Right ventricle myocardium superior (tissue), 1 donor: ENCODE results near the gene UBE2E2. TPM values are rescaled to one million over a fixed set of nuclear protein-coding genes. Genes with fewer than 3 reads are reported as not detected.
"Not testable (repeated sequence)": the region's sequence is repeated elsewhere in the genome, so short reads cannot be mapped to it uniquely, and the experiment has no call there.

Source experiments
- ATAC-seq: fragments of 200-7000 bp; cut with Tn5 transposase; one replicate; pipeline ENCODE4 v1.9.1; 2020; ENCODE audit warnings: mild to moderate bottlenecking; ENCODE audit not compliant: poor library complexity
- DNase-seq: peaks from one replicate; pipeline ENCODE4 v3.0.0-alpha.2; 2020
- intact Hi-C: fragments of 100-400 bp; cut with DNase I; formaldehyde crosslinking; loops from one replicate; pipeline ENCODE4 v1.11.2; 2022
- total RNA-seq: library from RNA; stranded (reverse); fragmentation: NEBNext Ultra II Directional; extraction: Animal tissue kit (Norgen Biotek cat#: 25700); gene quantifications from one replicate; pipeline ENCODE4 v1.2.1, GENCODE V29; 2021
- donor health status: DM: no; HTN: yes; CAD: no; lungs with severe emphysema.

The UBE2E2 gene
- total RNA-seq, 1 donor from 2014 or later: 37.4 TPM

DNA sequence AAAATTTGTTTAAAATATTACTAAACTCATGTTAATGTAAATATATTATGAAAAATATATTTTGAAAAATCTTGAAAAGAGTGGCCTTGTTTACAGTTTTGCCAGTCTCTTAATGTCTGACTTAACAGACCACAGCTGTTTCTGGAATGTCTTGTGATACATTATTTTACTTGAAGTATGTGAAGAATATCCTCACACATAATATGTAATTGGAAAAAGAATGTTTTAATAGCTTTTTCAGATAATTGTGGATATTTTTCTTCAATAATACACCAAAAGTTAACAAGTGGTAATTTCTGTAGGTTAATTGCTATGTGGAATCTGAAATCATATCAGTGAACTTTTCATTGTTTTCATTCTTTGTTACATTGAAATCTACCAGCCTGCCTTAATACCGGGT lies 101.3 kb downstream of the UBE2E2 start:
- DNase-seq: no peak
- intact Hi-C loops: no loop called here
- ATAC-seq: no peak

DNA sequence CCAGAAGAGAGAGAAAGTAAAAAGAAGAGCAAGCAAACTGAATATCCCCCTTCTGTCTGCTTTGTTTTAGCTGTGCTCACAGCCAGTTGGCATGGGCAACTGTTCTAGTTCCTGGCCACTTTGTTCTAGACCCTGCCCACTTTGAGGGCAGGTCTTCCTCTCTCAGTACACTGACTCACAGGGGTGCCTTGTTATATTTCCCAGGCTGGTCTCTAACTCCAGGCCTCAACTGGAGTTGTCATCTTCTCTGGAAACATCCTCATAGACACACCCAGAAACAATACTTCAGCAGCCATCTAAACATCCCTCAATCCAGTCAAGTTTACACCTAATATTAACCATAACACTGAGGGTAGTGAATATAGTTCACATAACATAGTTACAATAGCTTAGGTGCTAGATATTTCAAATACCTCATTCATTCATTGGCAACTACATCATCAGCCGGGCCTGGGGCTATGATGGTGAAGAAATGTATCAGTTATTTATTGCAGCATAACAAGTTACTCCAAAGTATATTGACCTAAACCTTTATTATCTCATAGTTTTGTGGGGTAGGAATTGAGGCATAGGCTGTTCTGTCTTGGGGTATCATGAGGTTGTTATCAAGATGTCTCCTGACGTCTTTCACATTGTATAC lies 106.0 kb downstream of the UBE2E2 start:
- intact Hi-C loops: no loop called here
- ATAC-seq: no peak

DNA sequence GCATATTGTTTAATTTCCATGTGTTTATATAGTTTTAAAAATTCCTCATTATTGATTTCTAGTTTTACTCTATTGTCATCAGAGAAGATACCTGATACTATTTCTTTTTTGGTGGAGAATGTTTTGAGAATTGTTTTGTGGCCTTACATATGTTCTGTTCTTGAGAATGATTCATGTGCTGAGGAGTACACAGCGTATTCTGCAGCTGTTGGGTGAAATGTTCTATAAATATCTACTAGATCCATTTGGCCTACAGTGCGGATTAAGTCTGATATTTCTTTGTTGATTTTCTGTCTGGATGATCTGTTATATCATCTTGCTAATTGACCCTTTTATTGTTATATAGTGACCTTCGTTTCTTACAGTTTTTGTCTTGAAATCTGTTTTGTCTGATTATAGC lies 109.7 kb downstream of the UBE2E2 start:
- no peak for DNase-seq
- peak; percentile 80 for ATAC-seq
- intact Hi-C loops: no loop called here

More for the DNA sequence above, 106.0 kb downstream of the UBE2E2 start:
- no peak for DNase-seq

DNA sequence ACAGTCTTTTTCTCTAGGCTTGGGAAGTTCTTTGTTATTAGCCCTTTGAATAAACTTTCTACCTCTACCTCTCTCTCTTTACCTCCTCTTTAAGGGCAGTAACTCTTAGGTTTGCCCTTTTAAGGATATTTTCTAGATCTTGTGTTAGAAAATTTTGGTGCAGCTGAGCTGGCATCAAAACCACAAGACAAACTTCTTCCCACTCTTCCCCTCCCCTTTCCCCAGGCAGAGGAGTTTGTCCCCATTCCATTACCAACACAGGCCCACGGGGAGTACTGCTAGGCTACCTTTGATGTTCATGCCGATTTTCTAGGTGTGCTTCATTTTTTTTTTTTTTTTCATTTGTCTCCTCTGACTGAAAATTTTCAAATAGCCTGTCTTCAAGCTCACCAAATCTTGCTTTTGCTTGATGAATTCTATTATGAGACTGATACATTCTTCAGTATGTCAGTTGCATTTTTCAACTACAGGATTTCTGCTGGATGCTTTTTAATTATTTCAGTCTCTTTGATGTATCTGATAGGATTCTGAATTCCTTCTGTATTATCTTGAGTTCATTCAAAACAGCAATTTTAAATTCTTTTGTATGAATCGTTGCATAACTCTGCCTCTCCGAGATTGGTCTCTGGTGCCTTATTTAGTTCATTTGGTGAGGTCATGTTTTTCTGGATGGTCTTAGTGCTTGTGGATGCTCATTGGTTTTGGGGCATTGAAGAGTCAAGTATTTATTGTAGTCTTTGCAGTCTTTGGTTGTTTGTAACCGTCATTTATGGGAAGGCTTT lies 112.0 kb downstream of the UBE2E2 start:
- intact Hi-C loops: no loop called here
- ATAC-seq (no peak), DNase-seq (no peak)

DNA sequence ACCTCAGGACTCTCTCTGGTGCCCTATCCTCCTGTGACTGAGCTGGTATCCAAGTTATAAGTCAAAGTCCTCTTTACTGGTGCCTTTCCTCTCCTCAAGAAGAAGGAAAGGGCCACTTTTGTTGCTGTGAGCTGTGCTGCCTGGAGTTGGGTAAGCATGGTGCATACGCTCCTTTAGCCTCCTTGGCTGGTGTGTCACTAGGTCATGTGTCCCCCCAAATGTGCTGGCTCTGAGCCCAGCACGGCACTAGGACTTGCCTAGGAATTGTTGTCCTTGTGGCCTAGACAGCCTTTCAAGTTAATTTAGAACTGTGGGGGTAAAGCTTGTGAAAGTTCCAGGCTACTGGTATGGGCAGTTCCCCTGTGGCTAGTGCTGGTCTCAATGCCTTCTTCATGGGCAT lies 113.8 kb downstream of the UBE2E2 start:
- no peak for ATAC-seq
- DNase-seq: peak; percentile 41
- intact Hi-C loops: no loop called here

DNA sequence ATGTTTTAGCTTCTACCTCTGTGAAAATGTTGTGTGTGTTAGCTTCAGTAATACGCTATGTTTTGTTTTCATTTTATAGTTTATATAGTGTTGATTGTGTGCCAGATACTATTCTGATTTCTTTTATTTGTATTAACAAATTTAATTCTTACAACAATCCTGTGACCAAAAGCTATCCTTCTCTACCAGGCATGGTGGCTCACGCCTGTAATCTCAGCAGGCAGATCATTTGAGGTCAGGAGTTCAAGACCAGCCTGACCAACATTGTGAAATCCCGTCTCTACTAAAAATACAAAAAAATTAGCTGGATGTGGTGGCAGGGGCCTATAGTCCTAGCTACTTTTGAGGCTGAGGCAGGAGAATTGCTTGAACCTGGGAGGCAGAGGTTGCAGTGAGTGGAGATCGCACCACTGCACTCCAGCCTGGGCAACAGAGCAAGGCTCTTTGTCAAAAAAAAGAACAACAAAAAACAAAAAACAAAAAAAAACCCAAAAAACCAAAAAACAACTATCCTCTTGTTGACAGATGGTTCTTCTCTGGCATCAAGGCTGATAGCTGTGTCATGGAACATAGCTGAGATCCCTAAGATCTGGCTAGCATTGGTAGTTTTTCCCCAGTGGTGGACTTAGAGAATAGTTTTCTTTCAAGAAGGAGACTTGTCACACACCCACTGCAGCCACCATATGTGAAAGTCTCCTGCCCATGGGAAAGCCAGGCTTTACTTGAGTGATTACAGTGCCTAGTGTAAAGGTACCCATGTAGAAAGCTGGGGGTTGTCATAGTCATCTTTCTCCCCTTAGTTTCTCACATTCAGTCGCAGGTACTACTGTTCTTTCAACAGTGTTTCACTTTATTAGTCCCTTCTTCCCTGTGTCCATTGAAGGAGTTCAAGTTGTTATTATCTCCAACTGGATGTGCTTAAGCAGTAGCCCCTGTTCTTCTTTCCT lies 116.5 kb downstream of the UBE2E2 start:
- intact Hi-C loops: no loop called here
- ATAC-seq (no peak), DNase-seq (no peak)

DNA sequence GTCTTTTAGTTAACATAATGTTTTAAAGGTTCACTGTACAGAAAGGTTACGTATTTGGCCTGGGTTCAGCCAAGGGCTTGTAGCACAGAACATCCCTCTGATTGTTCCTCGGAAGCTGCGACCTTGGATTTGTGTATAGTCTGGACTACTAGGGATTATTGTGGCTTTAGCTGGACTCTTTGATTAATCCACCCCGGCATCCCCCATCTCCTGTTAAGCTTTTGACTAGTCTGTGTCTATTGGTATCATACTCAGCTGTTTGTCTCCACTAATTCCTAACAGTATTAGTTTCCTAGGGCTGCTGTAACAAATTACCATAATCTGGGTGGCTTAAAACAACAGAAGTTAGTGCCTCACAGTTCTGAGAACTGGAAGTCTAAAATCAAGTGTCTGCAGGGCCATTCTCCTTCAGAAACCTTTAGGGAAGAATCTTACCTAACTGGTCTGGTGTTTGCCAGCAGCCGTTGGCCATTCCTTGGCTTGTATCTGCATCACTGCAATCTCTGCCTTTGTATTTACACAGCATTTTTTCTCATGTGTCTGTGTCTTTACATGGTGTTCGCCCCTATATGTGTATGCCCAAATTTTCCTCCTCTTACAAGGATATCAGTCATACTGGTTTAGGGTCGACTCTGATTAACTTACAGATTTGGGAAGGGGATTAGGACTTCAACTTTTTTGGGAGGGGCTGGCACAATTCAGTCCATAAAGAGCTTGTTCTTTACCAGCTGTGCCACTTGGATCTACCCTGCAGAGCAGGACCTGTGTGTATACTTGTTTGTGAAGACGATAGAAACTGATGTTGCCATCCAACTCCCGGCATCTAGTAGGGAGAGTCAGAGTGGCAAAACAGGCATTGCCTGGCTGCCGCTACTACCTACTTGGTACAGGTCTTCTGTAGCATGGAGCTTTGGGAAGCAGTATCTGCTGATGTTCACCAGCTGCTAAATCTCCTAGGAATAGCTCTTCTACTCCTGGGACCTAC lies 117.8 kb downstream of the UBE2E2 start:
- ATAC-seq (no peak), DNase-seq (no peak)
- intact Hi-C loops: no loop called here

DNA sequence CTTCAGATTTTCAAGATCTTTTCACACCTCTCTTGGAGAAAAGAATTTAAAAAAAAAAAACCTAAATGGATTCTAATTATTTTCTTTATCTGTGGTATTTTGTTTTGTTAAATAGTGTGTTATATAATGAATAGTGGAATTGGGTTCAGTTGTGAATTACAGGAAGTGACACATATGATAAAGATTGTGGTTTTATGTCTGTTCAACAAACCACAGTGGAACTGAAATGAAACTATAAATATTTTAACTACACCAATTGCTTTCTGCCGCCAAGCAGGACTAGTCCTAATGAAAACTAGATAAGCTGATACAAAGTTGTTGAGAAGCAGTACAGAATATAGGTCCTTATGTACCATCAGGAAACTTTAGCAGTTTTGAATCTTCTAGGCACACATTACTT lies 121.6 kb downstream of the UBE2E2 start:
- ATAC-seq (no peak), DNase-seq (no peak)
- intact Hi-C loops: no loop called here

DNA sequence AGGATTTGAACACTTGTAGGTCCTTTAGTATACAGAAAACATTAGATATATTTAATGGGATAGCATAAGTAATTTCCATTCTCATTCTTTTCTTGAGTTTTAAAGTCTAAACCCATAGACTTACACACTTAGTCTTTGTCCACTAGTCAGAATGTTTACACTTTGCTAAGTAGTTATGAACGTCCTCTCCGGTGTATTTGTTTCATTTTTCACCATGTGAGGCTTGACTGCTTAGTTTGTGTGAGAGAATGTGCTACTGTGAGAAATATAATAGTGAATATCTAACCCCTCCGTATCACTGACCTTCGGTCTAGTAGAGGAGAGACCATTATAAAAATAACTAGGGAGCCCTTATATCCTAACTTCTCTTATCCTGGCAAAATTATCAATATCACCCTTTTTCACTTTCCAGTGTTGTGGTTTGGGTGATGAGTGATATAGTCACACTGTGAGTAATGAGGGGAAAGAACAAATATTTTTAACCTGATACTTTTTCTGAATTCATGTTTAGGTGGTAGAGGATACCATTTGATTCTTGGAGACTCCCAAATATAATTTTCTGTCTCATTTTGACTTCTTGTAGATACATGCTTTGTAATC lies 122.4 kb downstream of the UBE2E2 start:
- no peak for ATAC-seq
- intact Hi-C loops: no loop called here
- DNase-seq: no peak

DNA sequence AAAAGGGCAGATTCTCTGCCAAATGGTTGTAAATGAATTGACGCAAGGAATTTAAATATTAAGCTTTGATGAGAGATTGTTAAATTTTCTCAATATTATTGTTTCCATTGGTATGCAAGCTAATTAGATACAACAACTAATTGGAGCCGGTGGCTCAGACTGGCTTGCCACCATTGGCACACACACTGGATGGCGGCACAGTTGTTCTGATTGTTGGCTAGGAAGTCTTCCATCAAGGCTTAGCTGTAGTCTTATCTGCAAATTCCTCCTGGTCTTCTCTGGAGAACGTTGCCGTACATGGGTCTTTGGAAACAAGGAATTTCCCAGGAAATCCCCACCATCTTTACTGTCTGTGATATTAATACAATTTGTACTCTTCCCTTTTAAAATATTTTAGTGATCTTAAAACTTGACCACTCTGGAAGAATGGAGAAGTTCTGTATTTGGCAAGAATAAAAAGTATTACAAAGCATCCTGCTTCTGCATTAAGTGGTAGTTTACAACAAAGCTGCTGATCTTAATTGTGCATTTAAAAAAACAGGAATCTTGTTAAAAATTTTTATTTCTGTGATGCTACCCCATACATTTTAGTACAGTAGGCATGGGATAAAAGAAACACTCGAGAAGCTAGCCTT lies 126.5 kb downstream of the UBE2E2 start:
- intact Hi-C loops: no loop called here

DNA sequence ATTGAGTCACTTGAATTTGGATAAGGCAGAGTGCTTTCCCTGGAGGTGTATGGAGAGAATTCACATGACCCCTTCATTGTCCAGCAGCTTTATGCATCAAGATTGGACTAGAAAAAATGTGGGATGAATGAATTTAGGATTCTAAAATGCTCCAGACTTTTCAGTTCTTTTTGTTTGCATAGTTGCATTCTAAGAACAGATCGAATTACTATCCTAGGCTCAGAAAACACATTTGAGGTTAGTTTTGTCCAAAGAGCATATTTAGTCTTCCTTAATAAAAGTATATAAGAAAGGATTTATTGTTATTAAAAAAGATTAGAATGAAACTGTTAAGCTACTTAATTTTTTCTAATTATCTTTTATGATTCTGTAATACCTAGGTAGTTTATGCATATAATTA lies 127.4 kb downstream of the UBE2E2 start:
- intact Hi-C loops: no loop called here
- DNase-seq (no peak), ATAC-seq (no peak)

More for the DNA sequence above, 126.5 kb downstream of the UBE2E2 start:
- no peak for ATAC-seq
- no peak for DNase-seq

DNA sequence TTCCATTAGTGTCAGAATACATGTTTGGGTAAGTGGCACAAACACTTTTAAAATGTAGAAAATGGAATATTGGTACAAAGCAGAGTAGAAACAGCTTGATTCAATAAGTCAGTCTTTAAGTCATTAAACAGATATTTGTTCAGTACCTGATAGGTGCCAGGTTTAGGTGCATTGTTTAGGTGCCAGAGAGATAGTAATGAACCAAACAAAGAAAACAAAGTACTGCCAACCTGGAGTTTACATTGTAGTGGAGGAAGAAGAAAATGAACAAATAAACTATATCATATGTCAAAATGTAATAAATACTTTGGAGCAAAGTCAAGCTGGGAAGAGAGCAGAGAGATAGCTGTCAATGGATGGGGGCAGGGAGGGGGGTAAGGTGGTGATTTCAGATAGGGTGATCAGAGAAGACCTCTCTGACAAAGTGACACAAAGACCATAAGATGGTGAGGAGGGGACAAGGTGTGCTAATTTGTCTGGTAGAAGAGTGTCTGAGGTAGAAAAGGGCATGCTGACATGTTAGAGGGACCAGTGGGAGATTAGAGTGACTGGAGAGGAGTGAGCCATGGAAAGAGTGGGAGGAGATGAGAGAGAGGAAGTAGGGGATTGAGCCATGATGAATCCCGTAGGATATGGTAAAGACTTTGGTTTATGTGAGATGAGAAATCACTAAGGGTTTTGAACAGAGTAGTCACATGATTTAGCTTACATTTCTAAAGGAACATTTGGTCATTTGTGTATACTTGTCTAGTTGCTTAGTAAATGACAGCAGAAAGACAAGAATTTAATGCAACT lies 128.2 kb downstream of the UBE2E2 start:
- intact Hi-C loops: no loop called here
- ATAC-seq (no peak), DNase-seq (no peak)

DNA sequence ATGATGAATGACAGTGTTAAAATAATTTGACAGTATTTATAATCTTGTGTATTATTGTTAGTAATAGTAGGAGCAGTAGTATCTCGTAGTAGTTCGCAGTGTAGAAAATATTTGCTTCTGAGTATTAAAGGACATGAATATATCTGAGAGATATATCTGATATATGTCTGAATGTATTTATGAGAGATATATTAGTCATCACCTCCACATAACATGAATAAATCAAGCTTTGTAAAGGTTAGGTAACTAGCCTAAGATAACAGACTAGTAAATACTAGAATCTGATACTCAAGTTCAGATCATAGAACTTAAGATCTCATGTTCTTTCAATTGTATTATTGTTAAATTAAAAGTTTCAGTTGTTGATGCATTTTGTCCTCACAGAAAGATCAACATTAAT lies 130.5 kb downstream of the UBE2E2 start:
- DNase-seq: no peak
- ATAC-seq: no peak
- intact Hi-C loops: no loop called here

DNA sequence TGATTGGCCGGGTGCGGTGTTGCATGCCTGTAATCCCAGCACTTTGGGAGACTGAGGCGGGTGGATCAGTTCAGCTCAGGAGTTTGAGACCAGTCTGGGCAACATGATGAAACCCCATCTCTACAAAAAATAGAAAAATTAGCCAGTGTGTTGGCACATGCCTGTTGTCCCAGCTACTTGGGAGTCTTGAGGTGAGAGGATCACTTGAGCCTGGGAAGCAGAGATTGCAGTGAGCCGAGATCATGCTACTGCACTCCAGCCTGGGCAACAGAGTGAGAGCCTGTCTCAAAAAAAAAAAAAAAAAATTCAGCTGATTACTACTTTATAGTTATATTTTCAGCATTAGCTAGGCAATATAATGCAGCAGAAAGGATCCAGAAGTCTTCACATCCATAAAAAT lies 133.7 kb downstream of the UBE2E2 start:
- ATAC-seq, intact Hi-C loops: not testable (repeated sequence)

DNA sequence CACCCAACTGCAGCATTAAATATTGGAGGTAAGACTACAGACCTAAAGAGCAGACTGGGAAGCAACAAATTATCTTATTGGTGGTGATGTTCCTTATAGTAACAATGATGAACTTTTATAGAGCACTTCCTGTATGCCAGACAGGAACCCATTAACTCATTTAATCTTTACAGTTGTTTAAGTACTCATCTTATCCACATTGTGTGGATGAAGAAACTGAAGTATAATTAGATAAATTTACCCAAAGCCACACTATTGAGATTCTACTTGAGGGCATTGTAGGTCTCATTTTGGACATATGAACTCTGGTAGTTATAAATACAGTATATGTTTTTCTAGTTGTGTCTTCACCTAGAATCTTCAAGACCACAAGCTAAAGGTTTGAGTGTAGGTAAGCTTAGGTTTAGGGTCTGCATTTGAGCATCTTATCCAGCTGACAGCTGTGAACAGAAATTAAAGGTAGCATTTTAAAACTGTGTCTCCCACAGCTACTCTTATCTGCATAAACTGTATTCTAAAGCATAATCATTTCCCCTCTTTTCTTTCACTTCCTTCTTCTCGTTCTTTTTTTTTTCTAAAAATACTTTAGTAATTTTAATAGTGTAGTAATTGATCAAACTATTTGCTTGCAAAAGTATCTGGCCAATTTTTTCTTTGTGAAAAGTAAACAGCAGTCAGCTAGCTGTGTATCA lies 138.2 kb downstream of the UBE2E2 start:
- intact Hi-C loops: no loop called here
- no peak for DNase-seq
- ATAC-seq: no peak

More for the DNA sequence above, 133.7 kb downstream of the UBE2E2 start:
- DNase-seq: not testable (repeated sequence)

DNA sequence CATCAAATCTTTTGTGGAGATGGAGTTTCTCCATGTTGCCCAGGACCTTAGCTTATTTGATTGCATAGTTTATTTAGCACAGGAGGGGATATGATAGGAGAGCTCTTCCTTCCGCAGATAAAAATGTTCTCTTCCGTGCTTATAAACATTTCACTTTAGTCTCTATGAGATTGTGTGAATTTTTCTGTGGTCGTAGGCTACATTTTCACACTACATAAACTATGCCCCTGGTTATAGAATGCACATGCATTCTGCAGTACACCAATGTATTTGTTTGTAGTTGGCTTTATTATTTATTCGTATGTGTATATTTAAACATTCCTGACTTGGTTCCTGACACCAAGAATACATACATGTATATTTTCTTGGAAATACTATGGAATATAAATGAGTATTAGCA lies 139.2 kb downstream of the UBE2E2 start:
- ATAC-seq (no peak), DNase-seq (no peak)
- intact Hi-C loops: no loop called here
